Thyroid gland (tissue), 4 donors: ENCODE measurements around the gene SNW1. TPM values are rescaled to one million over a fixed set of nuclear protein-coding genes. Genes with fewer than 3 reads are reported as not detected.

Source experiments
- DNase-seq, 2 donors: peaks; one replicate each; pipeline ENCODE4 v3.0.0-alpha.2; 2019
- H3K27ac ChIP-seq, 3 donors: fragments of 200-600 bp; sonication (generic); 1 replicate in 2 of 3; 2 replicates in 1 of 3; pipeline ENCODE4 v1.5.1; 2016 to 2019; ENCODE audit warnings: mild to moderate bottlenecking in 1 of 3, moderate library complexity in 1 of 3
- H3K27me3 ChIP-seq: fragments of 200-600 bp; sonication (generic); one replicate; pipeline ENCODE4 v1.5.1; 2019
- H3K36me3 ChIP-seq, 2 donors: fragments of 200-600 bp; sonication (generic); one replicate each; pipeline ENCODE4 v1.5.1; 2016 to 2019
- H3K4me1 ChIP-seq, 2 donors: fragments of 200-600 bp; sonication (generic); one replicate each; pipeline ENCODE4 v1.5.1; 2017 to 2019
- H3K4me3 ChIP-seq, 3 donors: fragments of 200-600 bp; sonication (generic); replicated peaks in 1 of 3; 1 replicate in 2 of 3; 2 replicates in 1 of 3; pipeline ENCODE4 v1.5.1; 2016; ENCODE audit warnings: mild to moderate bottlenecking in 1 of 3
- H3K9me3 ChIP-seq: fragments of 200-600 bp; sonication (generic); one replicate; pipeline ENCODE4 v1.5.1; 2017
- CTCF ChIP-seq, 6 experiments: fragments of 200-600 bp in 3 of 6; fragments of 450-650 bp in 3 of 6; sonication (generic) in 3 of 6; IDR thresholded peaks; one replicate each; pipeline ENCODE4 v1.5.1; 2016 to 2019; ENCODE audit warnings: antibody characterized with exemption in 6 of 6, mild to moderate bottlenecking in 2 of 6, inconsistent platforms in 1 of 6, moderate library complexity in 1 of 6
- POLR2A ChIP-seq, 2 donors: fragments of 450-650 bp; IDR thresholded peaks; one replicate each; pipeline ENCODE4 v1.6.1; 2017; ENCODE audit warnings: antibody characterized with exemption in 2 of 2, mild to moderate bottlenecking in 2 of 2, moderate library complexity in 1 of 2
- WGBS, 2 donors: methylation state at CpG; one replicate each; pipeline ENCODE4 v1.1.5; 2017; 5-methylcytosine and 5-hydroxymethylcytosine counted together
- intact Hi-C: fragments of 100-400 bp; cut with DNase I; formaldehyde crosslinking; loops from one replicate; pipeline ENCODE4 v1.15.1; 2023
- total RNA-seq, 4 donors: library from RNA; depleted of rRNA; stranded (reverse); fragments of >200 nt; gene quantifications; one replicate each; pipeline ENCODE4 v1.2.3, GENCODE V29; 2016

Gene SNW1
- total RNA-seq, 4 donors from 2014 or later = 53.9 to 85.5 (median 67.8) TPM

GRCh38 chr14:77721437-77721836 is 39.5 kb downstream of the SNW1 start:
- Histone ChIP-seq H3K36me3 (peaks cover 76 to 88% of the 10 kb centered on the region in 2 donors), H3K4me3 (no peak overlapping the region), H3K4me1 (no peaks in the 10 kb centered on the region), H3K27me3 (no peaks in the 10 kb centered on the region), H3K27ac (no peak overlapping the region), H3K9me3 (no peaks in the 10 kb centered on the region)
- 94% methylated on average over 5 of the region's 5 CpGs for WGBS, 2 donors
- intact Hi-C loops = no loop called here
- DNase-seq = no peak
- no peak for TF ChIP-seq POLR2A (IDR thresholded peaks at IDR 0.05)
- no peak for TF ChIP-seq CTCF (IDR thresholded peaks at IDR 0.05)

GRCh38 chr14:77717608-77718305 is 43.2 kb downstream of the SNW1 start:
- Histone ChIP-seq H3K4me3 (no peak overlapping the region), H3K4me1 (no peaks in the 10 kb centered on the region), H3K36me3 (peaks cover 65 to 67% of the 10 kb centered on the region in 2 donors), H3K27me3 (no peaks in the 10 kb centered on the region), H3K27ac (no peak overlapping the region), H3K9me3 (no peaks in the 10 kb centered on the region)
- TF ChIP-seq CTCF (IDR thresholded peaks at IDR 0.05) = no peak
- WGBS, 2 donors = 87 to 91% methylated on average over 5 of the region's 5 CpGs
- intact Hi-C loops = no loop called here
- no peak for DNase-seq

- peaks cover 0 to 2% of the 10 kb centered on the region in 2 donors for H3K4me1 ChIP-seq
- 86 to 93% methylated on average over 6 of the region's 6 CpGs for WGBS, 2 donors
- TF ChIP-seq CTCF (IDR thresholded peaks at IDR 0.05) = no peak
- TF ChIP-seq POLR2A (IDR thresholded peaks at IDR 0.05) = no peak
Observed at GRCh38 chr14:77714926-77715325, 46.0 kb downstream of the SNW1 start.

DNA sequence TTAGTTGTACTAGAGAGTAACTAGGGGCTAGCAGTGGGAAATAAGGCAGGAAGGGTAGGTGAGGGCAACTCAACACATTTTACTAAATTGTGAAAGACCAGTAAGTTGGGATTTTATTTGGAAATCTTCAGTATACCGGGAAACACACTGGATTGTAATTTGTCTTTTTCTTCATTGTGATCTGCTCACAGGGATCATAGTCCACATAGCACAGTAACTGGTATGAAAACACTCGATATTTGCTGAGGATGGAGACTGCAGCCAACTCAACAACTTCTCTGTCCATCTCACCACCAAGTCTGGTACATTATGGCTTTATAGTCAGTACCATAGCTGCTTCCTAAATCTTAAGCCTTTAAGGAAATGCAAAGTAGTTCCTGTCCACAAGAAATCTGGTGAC is 50.6 kb downstream of the SNW1 start:
- Histone ChIP-seq H3K4me3 (no peak overlapping the region), H3K27me3 (no peaks in the 10 kb centered on the region), H3K4me1 (peaks cover 20 to 27% of the 10 kb centered on the region in 2 donors), H3K27ac (no peak overlapping the region), H3K36me3 (peaks cover 15 to 18% of the 10 kb centered on the region in 2 donors), H3K9me3 (no peaks in the 10 kb centered on the region)
- intact Hi-C loops = no loop called here
- 91% methylated on average over 2 of the region's 2 CpGs for WGBS, 2 donors
- DNase-seq = no peak
- TF ChIP-seq POLR2A (IDR thresholded peaks at IDR 0.05) (no peak), CTCF (IDR thresholded peaks at IDR 0.05) (no peak)

More at GRCh38 chr14:77714926-77715325, 46.0 kb downstream of the SNW1 start:
- intact Hi-C loops = no loop called here
- H3K27me3 ChIP-seq = no peaks in the 10 kb centered on the region
- no peak for DNase-seq
- no peak overlapping the region for H3K27ac ChIP-seq
- no peak overlapping the region for H3K4me3 ChIP-seq
- no peaks in the 10 kb centered on the region for H3K9me3 ChIP-seq
- peaks cover 49 to 60% of the 10 kb centered on the region in 2 donors for H3K36me3 ChIP-seq

GRCh38 chr14:77709412-77709811 is 51.5 kb downstream of the SNW1 start:
- H3K9me3 ChIP-seq = no peaks in the 10 kb centered on the region
- no peaks in the 10 kb centered on the region for H3K27me3 ChIP-seq
- intact Hi-C loops = loop anchor here (5.0 kb wide), 1 partner anchor 247 kb away; no protein-coding TSS in a partner anchor
- H3K4me1 ChIP-seq = peaks cover 20 to 27% of the 10 kb centered on the region in 2 donors
- 75 to 86% methylated on average over 3 of the region's 3 CpGs for WGBS, 2 donors
- no peak for DNase-seq
- no peak overlapping the region for H3K4me3 ChIP-seq
- no peak overlapping the region for H3K27ac ChIP-seq
- TF ChIP-seq CTCF (IDR thresholded peaks at IDR 0.05) (no peak), POLR2A (IDR thresholded peaks at IDR 0.05) (no peak)
- H3K36me3 ChIP-seq = peaks cover 15% of the 10 kb centered on the region in 2 donors
